GM12875 (cell line): Measurements from ENCODE around the gene UBASH3B.
"Not testable (repeated sequence)": the region's sequence is repeated elsewhere in the genome, so short reads cannot be mapped to it uniquely, and the experiment has no call there.

ENCODE experiments used
- H3K4me3 ChIP-seq: one replicate; pipeline ENCODE4 v1.5.1; 2011; ENCODE audit warnings: low read depth, low read length, control low read depth
- CTCF ChIP-seq: IDR thresholded peaks from 2 replicates; pipeline ENCODE4 v1.5.1; 2011; ENCODE audit warnings: low read depth, mild to moderate bottlenecking, control low read depth, inconsistent platforms, low read length, moderate library complexity, borderline replicate concordance; ENCODE audit not compliant: insufficient read depth

The UBASH3B gene

GRCh38 chr11:122729139-122729538, 73.6 kb downstream of the UBASH3B start:
- TF ChIP-seq CTCF, result no peak
- H3K4me3 ChIP-seq, result no peak overlapping the region

GRCh38 chr11:122730694-122731093, 75.2 kb downstream of the UBASH3B start:
- H3K4me3 ChIP-seq, result not testable (repeated sequence)

DNA sequence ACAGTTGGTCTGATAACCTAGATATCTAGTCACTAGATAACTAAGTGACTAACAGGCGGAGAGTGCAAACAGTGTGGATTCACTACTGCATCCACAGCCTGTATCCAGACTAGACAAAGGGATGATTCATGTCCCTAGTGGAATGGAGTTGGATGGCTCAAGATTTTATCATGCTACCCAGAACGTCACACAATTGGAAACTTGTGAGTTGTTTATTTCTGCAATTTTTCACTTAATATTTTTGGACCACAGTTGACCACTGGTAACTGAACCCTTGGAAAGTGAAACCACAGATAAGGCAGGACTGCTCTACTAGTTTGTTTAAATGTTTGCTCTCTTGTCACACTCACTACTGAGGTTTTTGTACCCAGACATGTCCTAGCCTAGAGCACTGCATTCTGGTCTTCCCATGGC, 76.0 kb downstream of the UBASH3B start:
- no peak for TF ChIP-seq CTCF
- no peak overlapping the region for H3K4me3 ChIP-seq

DNA sequence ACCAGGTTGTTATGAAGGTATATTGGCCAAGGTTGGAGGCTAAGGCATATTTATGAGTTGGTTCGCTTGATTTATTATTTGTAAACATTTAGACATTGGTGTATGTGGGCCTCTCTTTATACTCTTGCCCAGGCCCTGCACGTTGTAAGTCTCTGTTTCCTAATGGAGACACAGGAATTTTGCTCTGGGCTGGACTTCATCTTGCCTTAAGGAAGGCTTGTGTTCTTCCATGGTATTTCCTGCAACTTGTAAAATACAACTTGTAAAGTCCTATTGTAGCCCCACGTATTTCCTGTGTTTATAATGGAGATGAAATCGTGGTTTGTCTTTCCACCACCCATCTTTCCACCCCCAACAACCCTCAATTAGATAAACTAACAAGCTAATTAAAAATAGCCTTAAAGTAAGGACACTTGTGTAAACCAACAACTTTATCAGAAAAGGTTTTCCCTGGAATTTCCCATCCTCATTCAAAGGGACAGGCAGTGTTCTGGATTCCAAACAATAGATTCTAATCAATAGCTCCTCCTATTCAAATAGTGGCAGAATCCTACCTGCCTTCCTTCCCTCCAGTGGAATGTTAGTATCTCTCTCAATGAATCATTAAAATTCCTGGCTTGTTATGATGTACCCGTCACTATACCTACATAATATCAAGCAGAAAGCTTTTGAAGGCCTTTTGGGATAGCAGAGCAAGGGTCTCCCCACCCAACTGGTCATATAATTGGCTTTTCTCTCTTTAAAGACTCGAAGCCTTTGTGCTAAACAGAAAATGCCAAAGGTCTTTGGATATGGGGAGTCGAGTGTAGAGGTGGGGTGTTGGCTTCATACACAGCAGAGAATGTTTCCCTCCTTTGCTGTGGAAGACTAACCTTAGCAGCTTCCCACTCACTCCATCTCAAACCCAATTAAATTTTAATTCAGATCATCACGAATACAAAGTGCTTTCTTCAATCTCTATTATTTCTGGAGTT, 77.1 kb downstream of the UBASH3B start:
- H3K4me3 ChIP-seq, result no peak overlapping the region

GRCh38 chr11:122733318-122733717, 77.8 kb downstream of the UBASH3B start:
- H3K4me3 ChIP-seq, result no peak overlapping the region
- TF ChIP-seq CTCF, result no peak

More for the DNA sequence above, 77.1 kb downstream of the UBASH3B start:
- no peak for TF ChIP-seq CTCF

GRCh38 chr11:122734848-122735496, 79.5 kb downstream of the UBASH3B start:
- no peak for TF ChIP-seq CTCF
- H3K4me3 ChIP-seq, result no peak overlapping the region

GRCh38 chr11:122737951-122738693, 82.6 kb downstream of the UBASH3B start:
- TF ChIP-seq CTCF, result no peak
- H3K4me3 ChIP-seq, result no peak overlapping the region
